T47D (cell line): ENCODE data around the gene GFOD2.
A peak's percentile ranks its signal among the peaks of the same experiment; 100 is the strongest.

ENCODE experiments used
- DNase-seq, 2 experiments: peaks; one replicate each; pipeline versions ENCODE4 v3.0.0 to v3.0.0-alpha.2; 2011 to 2012; ENCODE audit warnings: low read depth in 1 of 2, low spot score in 1 of 2
- JUND ChIP-seq: IDR thresholded peaks from 2 replicates; pipeline ENCODE4 v1.6.1; 2012; ENCODE audit warnings: low read depth
- in situ Hi-C: cut with HindIII; loops from 2 replicates; pipeline ENCODE4 v1.10.0; 2016; ENCODE audit warnings: low sequenced_read_pairs, low pct_unique_long_range_greater_than_20kb

GFOD2 gene

DNA sequence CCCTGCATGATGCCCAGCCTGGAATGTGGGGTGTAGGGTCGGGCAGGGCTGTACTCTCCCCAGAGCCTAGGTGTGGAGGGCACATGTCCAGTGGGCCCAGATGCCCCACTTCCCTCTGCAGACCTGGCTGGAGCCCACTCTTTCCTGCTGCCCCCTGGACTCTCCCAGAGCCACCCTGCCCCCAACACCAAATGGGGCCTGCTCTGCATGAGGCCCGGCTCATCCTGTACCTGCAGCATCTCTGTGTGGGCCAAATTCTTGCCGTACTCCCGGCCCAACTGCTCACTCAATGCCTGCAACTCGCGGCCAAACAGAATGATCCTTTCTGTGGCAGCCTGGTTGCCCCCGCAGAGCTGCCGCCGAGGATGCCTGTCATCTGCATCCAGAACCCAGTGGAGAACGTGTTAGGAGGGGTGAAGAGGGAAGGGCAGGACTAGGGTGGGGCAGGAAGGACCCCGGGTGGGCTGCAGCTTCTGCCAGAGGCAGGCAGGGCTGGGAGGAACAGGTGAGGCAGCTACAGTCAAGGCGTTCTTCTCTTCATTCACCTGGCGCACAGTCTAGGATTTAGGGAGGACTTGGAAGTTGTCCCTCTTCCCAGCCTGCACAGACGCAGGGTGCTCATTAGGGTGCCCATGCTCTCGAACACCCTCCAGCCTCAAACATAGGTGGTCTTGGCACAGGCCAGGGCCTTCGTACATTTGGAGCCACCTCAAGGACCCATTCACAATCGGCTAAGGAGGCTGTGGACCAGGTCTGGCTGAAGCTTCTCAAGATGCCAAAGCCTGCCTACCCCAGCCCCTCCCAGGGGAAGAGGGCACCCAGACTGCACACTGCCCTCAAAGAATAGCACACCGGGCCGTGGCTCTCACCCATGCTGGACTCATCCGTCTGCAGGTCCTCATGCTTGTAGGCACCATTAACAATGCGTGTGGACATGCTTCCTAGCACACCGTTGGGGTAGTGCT is 8.7 kb upstream of the GFOD2 start:
- in situ Hi-C loops: no loop called here
- no peak for TF ChIP-seq JUND
- DNase-seq: no peak

DNA sequence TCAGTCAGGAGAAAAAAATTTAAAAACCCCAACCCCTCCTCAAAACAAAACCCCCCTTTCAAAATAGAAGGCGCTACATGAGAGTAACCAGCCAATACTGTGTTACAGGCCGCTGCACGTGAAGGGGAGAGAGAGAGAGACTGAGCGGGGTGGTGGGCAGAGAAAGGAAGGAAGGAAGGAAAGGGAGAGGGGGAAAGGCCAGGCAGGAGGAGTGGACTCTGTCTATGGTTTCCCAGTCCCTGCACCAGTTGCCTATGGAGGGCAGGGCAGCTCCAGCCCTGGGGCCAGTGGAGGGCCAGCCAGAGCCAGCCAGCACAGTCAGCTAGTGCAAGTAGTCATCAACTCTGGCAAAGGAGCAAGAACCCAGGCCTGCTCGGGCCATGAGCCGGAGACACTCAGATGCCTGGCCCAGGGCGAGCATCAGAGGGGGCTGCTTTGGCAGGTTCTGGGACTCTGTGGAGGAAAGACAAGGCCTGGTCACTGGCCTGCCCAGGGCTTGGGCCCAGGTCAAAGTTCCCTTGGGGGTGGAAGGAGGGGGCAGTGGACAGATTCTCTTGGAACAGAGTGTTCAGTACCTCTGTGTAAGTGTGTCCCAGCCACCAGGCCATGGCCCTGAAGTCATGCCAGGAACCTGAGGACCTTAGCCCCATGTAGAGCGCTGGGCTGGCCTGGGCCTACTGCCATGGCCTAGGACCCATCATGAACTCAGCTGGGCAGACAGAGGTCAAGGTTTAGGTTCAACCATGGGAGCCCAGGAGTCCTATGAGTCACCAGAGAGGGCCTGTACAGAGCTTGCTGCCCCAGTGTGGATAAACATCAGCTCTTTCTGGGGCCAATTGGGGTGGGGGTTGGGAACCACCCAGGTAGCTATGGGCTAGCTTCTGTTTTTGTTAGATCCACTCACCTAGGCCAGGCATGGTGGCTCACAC is 7.3 kb upstream of the GFOD2 start:
- in situ Hi-C loops: no loop called here
- no peak for TF ChIP-seq JUND
- no peak for DNase-seq

DNA sequence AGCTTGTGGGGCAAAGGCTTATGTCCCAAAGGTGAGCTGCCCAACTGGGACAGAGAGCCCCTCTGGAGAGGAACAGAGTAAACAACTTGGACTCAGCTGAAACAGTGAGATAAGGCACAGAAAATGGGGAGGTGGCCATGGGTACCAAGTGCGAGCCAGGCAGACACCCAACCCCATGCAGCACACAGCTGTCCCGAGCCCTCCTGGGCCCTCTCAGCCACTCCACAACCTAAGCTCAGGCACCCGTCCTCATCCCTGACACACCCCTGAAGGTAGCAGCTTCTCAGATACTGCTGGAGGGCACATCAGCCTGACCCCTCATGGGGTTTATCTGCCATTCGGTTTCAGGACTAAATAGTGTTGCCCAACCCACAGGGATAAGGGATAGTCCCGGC is 4.8 kb upstream of the GFOD2 start:
- TF ChIP-seq JUND: no peak
- in situ Hi-C loops: no loop called here
- no peak for DNase-seq

DNA sequence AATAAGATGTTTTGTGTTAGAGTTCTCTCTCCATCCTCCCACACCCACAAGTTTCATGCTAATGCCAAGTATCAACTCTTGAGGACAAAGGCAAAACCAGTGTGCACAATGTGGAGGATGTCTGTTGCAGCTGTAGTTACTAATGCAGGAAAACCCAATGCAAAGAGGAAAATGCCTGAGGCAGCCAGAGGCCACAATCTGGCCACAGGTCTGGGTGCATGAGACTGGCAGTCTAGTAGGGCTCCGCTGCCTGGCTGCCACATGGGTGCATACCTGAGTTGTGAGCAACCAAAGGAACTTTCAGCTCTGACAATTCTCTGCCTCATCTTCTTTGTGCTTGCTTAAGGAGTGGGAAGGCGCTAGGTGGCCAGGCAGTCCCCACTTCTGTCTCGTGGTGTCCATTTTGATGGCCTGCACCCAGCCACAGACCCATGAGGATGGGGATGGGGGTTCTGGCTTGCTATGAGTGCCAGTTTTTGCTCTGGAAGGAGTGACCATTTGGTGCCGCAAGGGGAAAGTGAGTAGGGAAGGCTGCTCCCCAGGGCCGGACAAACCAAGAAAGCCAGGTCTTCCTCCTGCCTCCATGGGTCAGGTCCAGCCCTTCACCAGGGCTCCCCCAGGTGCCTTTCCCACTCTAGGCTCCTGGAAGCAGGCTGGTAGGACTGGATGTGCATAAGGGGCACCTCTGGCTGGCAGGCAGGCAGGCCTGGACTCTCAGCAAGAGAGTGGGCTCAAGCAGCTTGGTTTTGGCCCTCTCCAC is 4.2 kb upstream of the GFOD2 start:
- in situ Hi-C loops: no loop called here
- peak in 1 of 2 experiments; percentile 39 for DNase-seq
- no peak for TF ChIP-seq JUND

DNA sequence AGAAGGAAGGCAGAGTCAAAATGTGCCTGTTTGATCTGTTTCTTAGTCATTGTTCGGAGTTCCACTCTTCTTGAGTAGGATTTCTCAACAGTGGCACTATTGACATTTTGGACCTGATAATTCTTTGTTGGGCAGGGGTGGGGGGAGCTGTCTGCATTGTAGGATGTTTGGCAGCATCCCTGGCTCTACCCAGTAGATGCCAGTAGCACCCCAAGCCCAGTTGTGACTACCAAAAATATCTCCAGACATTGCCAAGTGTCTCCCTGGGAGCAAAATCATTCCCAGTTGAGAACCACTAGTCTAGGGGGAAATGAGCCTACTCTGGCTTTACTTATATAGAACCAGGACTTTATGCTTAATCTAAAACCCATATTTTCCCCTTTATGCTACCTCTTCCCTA is 1.1 kb upstream of the GFOD2 start:
- in situ Hi-C loops: no loop called here
- no peak for DNase-seq
- no peak for TF ChIP-seq JUND

DNA sequence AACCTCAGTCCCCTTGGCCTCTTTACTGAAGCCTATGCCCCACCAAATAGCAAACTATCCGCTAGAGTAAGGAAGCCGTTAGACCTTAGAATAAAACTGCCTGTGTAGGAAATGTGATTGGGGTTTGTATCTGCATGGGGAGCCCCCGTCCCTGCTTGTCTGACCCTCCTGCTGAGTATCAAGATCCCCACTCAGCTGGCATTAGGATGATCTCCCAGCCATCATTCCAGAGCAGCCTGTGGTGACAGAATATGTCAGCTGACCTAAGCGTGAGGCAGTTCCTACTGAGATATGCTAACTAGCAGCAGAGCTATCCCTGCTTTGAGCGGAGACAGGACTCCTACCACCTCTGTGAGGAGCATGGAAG is 645 bp upstream of the GFOD2 start:
- TF ChIP-seq JUND: no peak
- in situ Hi-C loops: no loop called here
- DNase-seq: no peak

DNA sequence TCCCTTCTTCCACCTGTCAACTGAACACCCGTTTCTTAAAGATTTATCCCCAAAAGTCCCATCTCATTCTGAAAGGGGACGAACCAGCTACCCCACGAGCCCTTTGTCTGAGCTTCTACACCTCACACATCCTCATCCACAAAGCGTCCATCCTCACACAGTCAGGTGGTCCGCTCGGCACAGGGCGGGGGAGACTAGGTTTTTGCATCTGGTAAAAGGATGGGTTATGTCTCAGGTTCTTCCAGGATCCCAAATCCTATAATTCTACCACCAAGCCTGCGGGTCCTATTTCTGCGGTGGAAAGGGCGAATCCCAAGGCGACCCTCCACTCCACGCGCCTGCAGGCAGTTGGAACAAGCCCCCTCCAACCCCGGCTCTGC is 458 bp downstream of the GFOD2 start:
- no peak for TF ChIP-seq JUND
- DNase-seq: no peak
- in situ Hi-C loops: no loop called here

DNA sequence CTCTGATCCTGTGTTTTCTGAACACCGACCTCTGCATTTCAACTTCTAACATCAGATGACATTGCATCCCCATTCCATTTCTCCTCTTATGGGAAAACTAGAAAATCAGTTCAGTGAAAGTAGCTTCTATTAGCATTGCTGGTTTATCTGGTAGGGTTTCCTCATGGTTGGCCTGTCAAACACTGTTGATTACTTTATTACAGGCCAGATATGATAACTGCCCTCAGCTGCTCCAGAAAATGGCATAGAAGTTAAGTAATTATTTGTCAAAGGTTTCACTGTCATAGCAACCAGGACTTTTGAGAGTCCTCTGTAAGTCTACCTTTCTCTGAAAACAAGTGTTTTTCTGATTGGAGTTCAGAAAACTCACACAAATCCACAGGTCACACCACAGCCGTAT is 3.0 kb downstream of the GFOD2 start:
- no peak for DNase-seq
- in situ Hi-C loops: no loop called here
- no peak for TF ChIP-seq JUND

DNA sequence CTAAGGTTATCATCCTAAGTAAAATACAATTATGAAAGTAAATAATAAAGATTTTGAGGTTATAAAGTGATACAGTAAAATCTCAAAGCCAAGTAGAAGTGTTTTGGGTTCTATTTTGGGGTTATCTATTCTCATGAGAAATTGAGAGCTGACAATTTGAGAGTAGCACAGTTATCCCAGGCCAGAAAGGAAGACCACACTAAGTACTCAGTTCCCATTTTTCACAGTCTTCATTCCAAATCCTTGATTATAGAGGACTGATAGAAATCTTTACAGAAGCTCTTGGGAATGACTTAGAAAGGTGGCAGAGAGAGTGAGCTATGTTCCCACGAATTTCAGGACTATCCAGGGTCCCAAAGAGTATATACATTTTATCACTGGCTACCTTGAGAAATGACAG is 4.6 kb downstream of the GFOD2 start:
- in situ Hi-C loops: no loop called here
- no peak for TF ChIP-seq JUND
- no peak for DNase-seq

DNA sequence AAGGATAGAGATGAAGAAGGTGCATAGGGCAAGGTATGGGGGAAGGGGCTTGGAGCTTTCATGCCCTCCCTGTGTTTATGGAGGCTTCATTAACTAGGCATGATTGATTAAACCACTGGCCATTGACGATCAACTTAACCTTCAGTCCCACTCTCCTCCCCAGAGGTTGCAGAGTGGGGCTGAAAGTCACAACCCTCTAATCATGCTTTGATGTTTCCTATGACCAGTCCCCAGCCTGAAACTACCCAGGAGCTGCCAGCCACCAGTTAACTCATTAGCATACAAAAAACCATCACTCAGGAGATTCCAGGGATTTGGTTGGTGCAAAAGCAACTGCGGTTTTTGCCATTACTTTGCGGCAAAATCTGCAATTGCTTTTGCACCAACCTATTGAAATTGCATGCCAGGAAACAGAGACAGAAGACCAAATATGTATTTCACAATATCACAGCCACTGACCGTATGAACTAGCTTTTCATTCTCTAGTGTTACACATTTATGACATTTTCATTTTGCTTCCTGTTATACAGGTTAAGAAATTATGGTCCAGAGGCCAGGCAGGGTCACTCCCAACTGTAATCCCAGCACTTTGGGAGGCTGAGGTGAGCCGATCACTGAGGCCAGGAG is 5.4 kb downstream of the GFOD2 start:
- TF ChIP-seq JUND: no peak
- no peak for DNase-seq
- in situ Hi-C loops: no loop called here

DNA sequence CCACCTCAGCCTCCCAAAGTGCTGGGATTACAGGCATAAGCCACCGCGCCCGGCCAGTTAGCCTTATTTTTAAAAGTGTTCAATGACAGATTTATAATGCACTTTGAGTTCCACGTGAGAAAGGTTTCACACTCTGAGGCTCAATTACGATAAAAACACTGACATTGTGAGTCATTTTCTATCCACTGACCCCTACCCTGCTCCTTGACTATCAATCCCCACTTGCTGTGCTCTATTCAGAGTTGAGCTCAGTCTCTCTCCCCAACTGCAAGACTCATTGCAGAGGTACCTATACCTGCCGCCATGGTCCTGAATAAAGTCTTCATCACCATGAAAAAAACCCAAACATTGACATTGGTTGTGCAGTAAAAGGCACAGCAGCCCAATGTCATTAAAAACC is 8.5 kb downstream of the GFOD2 start:
- no peak for TF ChIP-seq JUND
- in situ Hi-C loops: no loop called here

DNA sequence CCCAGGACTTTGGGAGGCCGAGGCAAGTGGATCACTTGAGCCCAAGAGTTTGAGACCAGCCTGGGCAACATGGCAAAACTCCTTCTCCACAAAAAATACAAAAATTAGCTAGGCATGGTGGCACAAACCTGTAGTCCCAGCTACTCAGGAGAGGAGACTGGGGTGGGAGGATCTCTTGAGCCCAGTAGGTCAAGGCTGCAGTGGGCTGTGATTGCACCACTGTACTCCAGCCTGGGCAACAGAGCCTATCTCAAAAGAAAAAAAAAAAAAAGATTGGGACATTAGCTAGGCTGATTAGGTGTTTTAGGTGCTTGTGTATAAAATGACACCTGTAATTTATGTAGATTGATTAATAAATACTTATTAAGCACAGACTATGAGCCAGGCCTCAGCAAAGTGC is 10.1 kb downstream of the GFOD2 start:
- no peak for DNase-seq
- in situ Hi-C loops: no loop called here
- no peak for TF ChIP-seq JUND

More for the DNA sequence above, 8.5 kb downstream of the GFOD2 start:
- DNase-seq: no peak
